CD4-positive, alpha-beta memory T cell (primary cell): Measurements from ENCODE around the gene SH3GL3. TPM values are rescaled to one million over a fixed set of nuclear protein-coding genes. Genes with fewer than 3 reads are reported as not detected.

ENCODE experiments used
- CTCF ChIA-PET: fragments of 350-600 bp; sonication (Branson Sonifier 250); formaldehyde crosslinking; loops from one replicate; lab custom pipeline; 2021; ENCODE audit warnings: inconsistent platforms; ENCODE audit not compliant: partially characterized antibody; lab: Charles Lee
- POLR2A ChIA-PET: fragments of 350-600 bp; sonication (Branson Sonifier 250); formaldehyde crosslinking; loops from one replicate; lab custom pipeline; 2021; ENCODE audit not compliant: partially characterized antibody; lab: Charles Lee
- DNase-seq, 5 donors: peaks; one replicate each; pipeline versions ENCODE4 v3.0.0 to v3.0.0-alpha.2; 2020 to 2022; ENCODE audit warnings: mixed read lengths in 1 of 5
- H3K27ac ChIP-seq: one replicate; pipeline ENCODE4 v1.7.0; 2013; ENCODE audit warnings: low read depth, low read length
- H3K27me3 ChIP-seq: 2 replicates; pipeline ENCODE4 v1.7.0; 2013; ENCODE audit warnings: mild to moderate bottlenecking, low read length, moderate library complexity; ENCODE audit not compliant: insufficient read depth
- H3K36me3 ChIP-seq: 2 replicates; pipeline ENCODE4 v1.7.0; 2013; ENCODE audit warnings: mild to moderate bottlenecking, low read length, moderate library complexity; ENCODE audit not compliant: insufficient read depth
- H3K4me1 ChIP-seq: 2 replicates; pipeline ENCODE4 v1.7.0; 2013; ENCODE audit warnings: mild to moderate bottlenecking, low read length, moderate library complexity; ENCODE audit not compliant: insufficient read depth
- H3K4me3 ChIP-seq, 2 donors: one replicate each; pipeline ENCODE4 v1.7.0; 2013; ENCODE audit warnings: low read length in 2 of 2, mild to moderate bottlenecking in 1 of 2
- H3K9me3 ChIP-seq, 2 donors: one replicate each; pipeline ENCODE4 v1.7.0; 2013; ENCODE audit warnings: low read length in 2 of 2, control low read depth in 1 of 2; ENCODE audit not compliant: control insufficient read depth in 1 of 2
- H3K27ac Mint-ChIP-seq, 7 donors: one replicate each; pipeline ENCODE4 v1.8.0; 2020 to 2021; ENCODE audit warnings: mixed read lengths in 7 of 7, mild to moderate bottlenecking in 6 of 7, inconsistent platforms in 3 of 7, moderate library complexity in 3 of 7
- H3K27me3 Mint-ChIP-seq, 2 donors: one replicate each; pipeline ENCODE4 v1.8.0; 2020 to 2021; ENCODE audit warnings: mixed read lengths in 2 of 2
- H3K36me3 Mint-ChIP-seq, 2 donors: one replicate each; pipeline ENCODE4 v1.8.0; 2020 to 2021; ENCODE audit warnings: mixed read lengths in 2 of 2, inconsistent platforms in 1 of 2, mild to moderate bottlenecking in 1 of 2
- H3K4me1 Mint-ChIP-seq, 4 donors: one replicate each; pipeline ENCODE4 v1.8.0; 2020 to 2021; ENCODE audit warnings: mixed read lengths in 4 of 4, mild to moderate bottlenecking in 1 of 4
- H3K4me3 Mint-ChIP-seq, 8 donors: one replicate each; pipeline ENCODE4 v1.8.0; 2020 to 2021; ENCODE audit warnings: mixed read lengths in 8 of 8, mild to moderate bottlenecking in 7 of 8, moderate library complexity in 6 of 8, inconsistent platforms in 3 of 8
- H3K9me3 Mint-ChIP-seq, 8 donors: one replicate each; pipeline ENCODE4 v1.8.0; 2020 to 2021; ENCODE audit warnings: mixed read lengths in 8 of 8, mild to moderate bottlenecking in 5 of 8, inconsistent platforms in 3 of 8, moderate library complexity in 1 of 8
- intact Hi-C: fragments of 100-400 bp; cut with micrococcal nuclease; formaldehyde crosslinking; loops from one replicate; pipeline ENCODE4 v1.15.1; 2023
- polyA plus RNA-seq, 2 donors: library from polyadenylated mRNA; unstranded; fragments of 300-500 nt; fragmentation: Illumina TruSeq; gene quantifications; one replicate each; pipeline ENCODE4 v1.2.3, GENCODE V29; 2021
- total RNA-seq, 2 experiments: library from RNA; stranded (reverse); gene quantifications; one replicate each; pipeline ENCODE4 v1.2.3, GENCODE V29; 2021

Gene SH3GL3
- total and polyA plus RNA-seq, 4 experiments from 2014 or later: 0.34 TPM; not detected in 3

DNA sequence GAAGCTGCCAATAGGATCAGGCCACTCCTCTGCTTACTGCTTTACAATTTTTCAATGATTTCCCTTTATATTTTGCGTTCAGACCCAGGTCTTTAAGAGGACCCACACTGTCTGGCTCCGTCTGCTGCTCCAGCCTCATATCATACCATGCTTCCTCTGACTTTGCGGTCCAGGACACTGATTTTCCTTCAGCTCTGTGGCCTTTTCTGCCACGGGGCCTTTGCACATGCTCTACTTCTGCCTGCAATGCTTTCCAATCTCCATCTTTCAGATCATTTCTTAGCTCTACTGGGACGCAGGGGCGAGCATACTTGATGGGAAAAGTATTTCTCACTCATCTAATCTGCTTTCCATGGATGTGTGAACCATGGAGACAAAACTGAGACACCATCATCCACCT, 23.0 kb upstream of the SH3GL3 start:
- Histone ChIP-seq H3K9me3 (no peaks in the 10 kb centered on the region), H3K27ac (no peak overlapping the region), H3K36me3 (no peaks in the 10 kb centered on the region), H3K4me3 (no peak overlapping the region), H3K4me1 (no peaks in the 10 kb centered on the region), H3K27me3 (no peaks in the 10 kb centered on the region)
- intact Hi-C loops: no loop called here
- POLR2A ChIA-PET: no interaction called here
- Mint-ChIP-seq H3K4me1 (no peaks in the 10 kb centered on the region), H3K36me3 (no peaks in the 10 kb centered on the region), H3K4me3 (no peak overlapping the region), H3K27ac (no peak overlapping the region), H3K9me3 (peaks cover 0 to 10% (median 7%) of the 10 kb centered on the region in 8 donors), H3K27me3 (peaks cover 6 to 9% of the 10 kb centered on the region in 2 donors)
- CTCF ChIA-PET: no interaction called here
- DNase-seq: no peak

DNA sequence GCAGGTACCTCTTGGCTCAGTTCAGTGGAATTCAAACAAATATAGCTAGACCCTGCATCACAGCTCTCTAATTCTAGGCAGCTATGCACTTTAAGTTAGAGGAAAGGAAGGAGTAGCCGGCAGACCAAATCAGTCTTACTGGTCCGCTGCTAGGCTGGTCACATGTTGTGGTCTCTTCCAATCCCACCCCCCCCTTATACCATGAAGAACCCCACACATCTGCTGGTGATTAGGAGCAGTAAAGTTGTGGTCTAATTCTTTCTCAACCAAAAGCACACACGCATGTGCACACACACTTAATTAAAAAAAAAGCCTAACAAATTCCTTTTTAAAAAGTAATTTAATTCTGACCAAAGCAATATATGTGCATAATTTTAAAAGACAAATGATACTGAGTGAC, 16.7 kb upstream of the SH3GL3 start:
- H3K4me1 ChIP-seq: no peaks in the 10 kb centered on the region
- Mint-ChIP-seq H3K4me1 (no peaks in the 10 kb centered on the region), H3K27me3 (peaks cover 2 to 6% of the 10 kb centered on the region in 2 donors), H3K27ac (no peak overlapping the region), H3K4me3 (no peak overlapping the region), H3K9me3 (peaks cover 0 to 10% (median 7%) of the 10 kb centered on the region in 8 donors), H3K36me3 (no peaks in the 10 kb centered on the region)
- H3K4me3 ChIP-seq: no peak overlapping the region
- no peaks in the 10 kb centered on the region for H3K27me3 ChIP-seq
- POLR2A ChIA-PET: no interaction called here
- intact Hi-C loops: no loop called here
- CTCF ChIA-PET: interaction anchor here (2.2 kb wide), 1 partner anchor 9 kb away, joined by 8 read pairs; no protein-coding TSS in a partner anchor
- DNase-seq: no peak
- no peaks in the 10 kb centered on the region for H3K9me3 ChIP-seq
- H3K36me3 ChIP-seq: no peaks in the 10 kb centered on the region
- no peak overlapping the region for H3K27ac ChIP-seq

DNA sequence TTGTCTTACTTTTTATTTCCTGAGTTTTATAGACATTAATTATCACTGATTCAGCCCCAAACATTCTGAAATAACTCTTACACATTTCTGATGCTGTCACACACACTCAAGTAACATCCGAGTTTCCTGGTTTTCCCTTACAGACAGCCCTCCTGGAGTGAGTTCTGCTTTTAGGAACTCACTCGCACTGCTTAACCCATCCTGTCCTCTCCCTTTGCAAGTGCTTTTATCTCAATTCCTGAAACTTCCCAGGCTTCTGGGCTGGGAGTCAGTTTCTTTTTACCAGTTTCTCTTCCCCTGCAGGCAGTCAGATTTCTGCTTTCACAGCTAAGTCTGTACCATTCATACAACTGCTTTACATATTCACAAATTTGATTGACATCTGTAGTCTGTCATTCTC, 15.6 kb upstream of the SH3GL3 start:
- H3K4me3 Mint-ChIP-seq: no peak overlapping the region
- CTCF ChIA-PET: no interaction called here
- peaks cover 0 to 9% (median 7%) of the 10 kb centered on the region in 8 donors for H3K9me3 Mint-ChIP-seq
- no peaks in the 10 kb centered on the region for H3K36me3 Mint-ChIP-seq
- intact Hi-C loops: no loop called here
- H3K27ac ChIP-seq: no peak overlapping the region
- H3K36me3 ChIP-seq: no peaks in the 10 kb centered on the region
- peaks cover 3 to 4% of the 10 kb centered on the region in 2 donors for H3K27me3 Mint-ChIP-seq
- no peak for DNase-seq
- no peak overlapping the region for H3K27ac Mint-ChIP-seq
- H3K4me3 ChIP-seq: no peak overlapping the region
- H3K27me3 ChIP-seq: no peaks in the 10 kb centered on the region
- no peaks in the 10 kb centered on the region for H3K9me3 ChIP-seq
- H3K4me1 ChIP-seq: no peaks in the 10 kb centered on the region
- H3K4me1 Mint-ChIP-seq: no peaks in the 10 kb centered on the region
- POLR2A ChIA-PET: no interaction called here

DNA sequence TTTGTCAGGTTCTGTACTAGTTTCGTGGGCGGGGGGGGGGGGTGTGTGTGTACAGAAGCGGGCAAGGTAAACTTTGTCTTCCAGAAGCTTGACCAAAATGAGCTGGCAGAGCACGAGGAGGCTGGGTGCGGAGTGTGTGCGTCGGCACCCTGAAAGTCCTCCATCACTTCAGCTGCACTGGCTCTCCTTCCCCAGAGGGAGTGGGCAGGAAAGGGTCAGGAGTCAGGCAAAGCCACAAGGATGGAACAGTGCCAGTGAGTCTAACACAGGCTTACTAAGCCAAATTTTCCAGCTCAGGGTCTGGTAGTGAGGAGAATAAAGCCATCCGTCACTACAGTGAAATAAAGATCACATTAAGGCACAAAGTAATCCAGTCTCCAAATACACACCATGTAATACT, 11.9 kb upstream of the SH3GL3 start:
- no peak overlapping the region for H3K4me3 Mint-ChIP-seq
- H3K4me3 ChIP-seq: no peak overlapping the region
- ChIA-PET CTCF (no interaction called here), POLR2A (no interaction called here)
- no peaks in the 10 kb centered on the region for H3K27me3 ChIP-seq
- no peak overlapping the region for H3K27ac ChIP-seq
- H3K4me1 Mint-ChIP-seq: peaks cover 0 to 5% (median 2%) of the 10 kb centered on the region in 4 donors
- no peak for DNase-seq
- H3K4me1 ChIP-seq: no peaks in the 10 kb centered on the region
- H3K36me3 Mint-ChIP-seq: no peaks in the 10 kb centered on the region
- intact Hi-C loops: no loop called here
- no peak overlapping the region for H3K27ac Mint-ChIP-seq
- no peaks in the 10 kb centered on the region for H3K9me3 ChIP-seq
- H3K27me3 Mint-ChIP-seq: peaks cover 1 to 9% of the 10 kb centered on the region in 2 donors
- H3K36me3 ChIP-seq: no peaks in the 10 kb centered on the region
- no peaks in the 10 kb centered on the region for H3K9me3 Mint-ChIP-seq

DNA sequence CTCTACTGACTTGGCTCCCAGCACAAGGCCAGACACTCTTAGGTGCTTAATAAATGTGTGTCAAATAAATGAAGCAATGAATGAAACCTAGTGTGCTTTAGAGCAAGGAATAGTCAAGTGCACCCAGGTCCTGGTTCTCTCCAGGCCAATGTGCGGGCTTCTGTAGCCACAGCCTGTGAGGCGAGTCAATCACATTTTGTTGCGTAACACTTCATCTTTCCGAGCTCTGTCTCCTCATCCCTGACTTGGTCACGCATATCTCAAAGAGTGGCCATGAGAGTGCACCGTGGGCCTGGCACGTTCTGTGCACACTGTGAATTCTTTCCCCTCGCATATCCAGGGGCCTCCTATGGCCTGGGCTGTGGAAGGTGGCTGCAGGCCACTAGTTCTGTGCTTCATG, 11.4 kb upstream of the SH3GL3 start:
- CTCF ChIA-PET: no interaction called here
- H3K4me3 Mint-ChIP-seq: no peak overlapping the region
- H3K9me3 Mint-ChIP-seq: no peaks in the 10 kb centered on the region
- no peaks in the 10 kb centered on the region for H3K36me3 Mint-ChIP-seq
- H3K27me3 ChIP-seq: no peaks in the 10 kb centered on the region
- no peak overlapping the region for H3K27ac Mint-ChIP-seq
- no peaks in the 10 kb centered on the region for H3K36me3 ChIP-seq
- H3K9me3 ChIP-seq: no peaks in the 10 kb centered on the region
- intact Hi-C loops: no loop called here
- POLR2A ChIA-PET: no interaction called here
- H3K4me1 Mint-ChIP-seq: peaks cover 0 to 5% (median 2%) of the 10 kb centered on the region in 4 donors
- H3K27me3 Mint-ChIP-seq: peaks cover 1 to 9% of the 10 kb centered on the region in 2 donors
- H3K4me3 ChIP-seq: no peak overlapping the region
- no peaks in the 10 kb centered on the region for H3K4me1 ChIP-seq
- no peak for DNase-seq
- H3K27ac ChIP-seq: no peak overlapping the region

DNA sequence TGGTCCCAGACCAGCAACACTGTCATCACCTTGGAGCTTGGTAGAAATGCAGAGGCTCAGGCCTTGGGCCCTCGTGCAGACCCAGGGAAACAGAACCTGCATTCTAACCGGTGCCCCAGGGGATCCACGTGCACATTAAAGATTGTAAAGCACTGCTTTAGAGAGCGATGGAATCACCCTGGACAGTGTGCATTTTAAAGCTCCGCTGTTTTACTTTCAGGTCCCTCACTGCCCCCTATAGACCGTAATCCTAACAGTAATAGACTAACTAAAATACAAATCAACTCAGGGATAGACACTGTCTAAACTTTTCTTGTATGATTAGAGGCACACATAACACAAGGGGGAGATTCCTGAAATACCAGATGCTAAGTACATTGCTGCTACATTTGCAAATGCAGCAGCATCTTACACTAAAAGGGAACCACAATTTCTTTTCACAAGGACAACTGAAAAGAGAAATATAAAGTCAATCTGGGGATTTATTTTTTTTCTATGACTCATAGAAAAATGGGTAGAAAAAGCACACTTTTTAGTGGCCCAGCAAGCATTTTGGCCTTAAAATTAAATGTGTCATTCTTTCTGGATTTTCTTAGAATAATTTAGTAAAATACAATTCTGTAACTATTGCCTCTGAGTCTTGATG, 10.5 kb upstream of the SH3GL3 start:
- POLR2A ChIA-PET: no interaction called here
- H3K4me1 ChIP-seq: no peaks in the 10 kb centered on the region
- H3K9me3 Mint-ChIP-seq: no peaks in the 10 kb centered on the region
- H3K27me3 ChIP-seq: no peaks in the 10 kb centered on the region
- H3K9me3 ChIP-seq: no peaks in the 10 kb centered on the region
- intact Hi-C loops: no loop called here
- CTCF ChIA-PET: no interaction called here
- peaks cover 0 to 5% (median 2%) of the 10 kb centered on the region in 4 donors for H3K4me1 Mint-ChIP-seq
- H3K36me3 Mint-ChIP-seq: no peaks in the 10 kb centered on the region
- H3K36me3 ChIP-seq: no peaks in the 10 kb centered on the region
- H3K27ac ChIP-seq: no peak overlapping the region
- no peak overlapping the region for H3K4me3 Mint-ChIP-seq
- H3K27ac Mint-ChIP-seq: no peak overlapping the region
- H3K4me3 ChIP-seq: no peak overlapping the region
- DNase-seq: no peak
- peaks cover 1 to 9% of the 10 kb centered on the region in 2 donors for H3K27me3 Mint-ChIP-seq

DNA sequence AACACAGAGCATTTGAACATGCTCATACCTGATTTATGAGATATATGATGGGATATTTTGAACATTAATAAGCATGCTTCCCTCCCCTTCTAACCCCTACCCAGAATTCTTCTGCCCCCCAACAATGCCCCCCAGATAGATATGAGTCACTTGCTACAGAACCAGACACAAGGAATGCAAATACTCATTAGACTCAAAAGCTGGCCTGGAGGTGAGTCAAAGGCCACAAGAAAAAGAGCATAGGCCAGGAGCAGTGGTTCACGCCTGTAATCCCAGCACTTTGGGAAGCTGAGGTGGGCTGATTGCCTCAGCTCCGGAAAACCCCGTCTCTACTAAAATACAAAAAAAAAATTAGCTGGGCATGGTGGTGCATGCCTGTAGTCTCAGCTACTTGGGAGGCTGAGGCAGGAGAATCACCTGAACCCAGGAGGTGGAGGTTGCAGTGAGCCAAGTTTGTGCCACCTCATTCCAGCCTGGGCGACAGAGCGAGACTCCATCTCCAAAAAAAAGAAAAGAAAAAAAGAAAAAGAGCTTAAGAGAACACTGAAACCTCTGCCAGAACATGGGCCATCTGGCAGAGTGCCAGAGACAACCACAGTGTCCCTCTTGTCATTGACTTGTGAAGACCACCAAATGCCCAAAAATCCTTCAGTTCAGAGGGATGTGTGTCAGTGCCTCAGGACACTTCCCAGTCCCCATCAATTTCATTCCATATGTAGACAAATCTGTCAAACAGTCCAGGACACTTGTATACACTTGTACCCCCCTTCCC, 3.9 kb upstream of the SH3GL3 start:
- Histone ChIP-seq H3K9me3 (no peaks in the 10 kb centered on the region), H3K4me3 (no peak overlapping the region), H3K27ac (no peak overlapping the region), H3K27me3 (peaks cover 3% of the 10 kb centered on the region), H3K36me3 (no peaks in the 10 kb centered on the region), H3K4me1 (no peaks in the 10 kb centered on the region)
- ChIA-PET POLR2A (no interaction called here), CTCF (interaction anchor here (0.6 to 1.5 kb wide), 2 partner anchors 118 to 485 kb away, joined by 3 read pairs; no protein-coding TSS in a partner anchor)
- Mint-ChIP-seq H3K9me3 (peaks cover 0 to 2% (median 0%) of the 10 kb centered on the region in 8 donors), H3K27ac (no peak overlapping the region), H3K27me3 (peaks cover 8 to 17% of the 10 kb centered on the region in 2 donors), H3K4me1 (peaks cover 3 to 20% (median 9%) of the 10 kb centered on the region in 4 donors), H3K36me3 (no peaks in the 10 kb centered on the region), H3K4me3 (no peak overlapping the region)
- intact Hi-C loops: no loop called here
- no peak for DNase-seq
